CD1c-positive myeloid dendritic cell (primary cell): ENCODE data around the gene ETV7.
"Not testable (repeated sequence)": the region's sequence is repeated elsewhere in the genome, so short reads cannot be mapped to it uniquely, and the experiment has no call there.

Source experiments
- DNase-seq: peaks from one replicate; pipeline ENCODE4 v3.0.0-alpha.2; 2016; ENCODE audit errors: extremely low spot score

Gene ETV7

GRCh38 chr6:36387440-36388303 is at the start of gene ETV7:
Gene ETV7, minus strand, starts transcription at chr6:36387669. Its CDS starts 128 bp downstream, at chr6:36387541.
- DNase-seq: peak; percentile 69

GRCh38 chr6:36436466-36436865 is 49.0 kb upstream of the ETV7 start:
- no peak for DNase-seq

- DNase-seq: no peak
These were observed 44.7 kb upstream of the ETV7 start for GRCh38 chr6:36432151-36432671.

- no peak for DNase-seq
These were observed 43.7 kb upstream of the ETV7 start for GRCh38 chr6:36431197-36431596.

GRCh38 chr6:36430351-36430750 is 42.9 kb upstream of the ETV7 start:
- DNase-seq: no peak

GRCh38 chr6:36428911-36429310 is 41.4 kb upstream of the ETV7 start:
- DNase-seq: no peak

- no peak for DNase-seq
These were observed 39.2 kb upstream of the ETV7 start for GRCh38 chr6:36426622-36427021.

- peak; percentile 99 for DNase-seq
These were observed 35.8 kb upstream of the ETV7 start for GRCh38 chr6:36423101-36423824.

- no peak for DNase-seq
These were observed 35.2 kb upstream of the ETV7 start for GRCh38 chr6:36422714-36423100.

- no peak for DNase-seq
These were observed 31.8 kb upstream of the ETV7 start for GRCh38 chr6:36419310-36419709.

- no peak for DNase-seq
These were observed 31.1 kb upstream of the ETV7 start for GRCh38 chr6:36418558-36418957.

GRCh38 chr6:36414481-36414880 is 27.0 kb upstream of the ETV7 start:
- no peak for DNase-seq

GRCh38 chr6:36413489-36414480 is 26.3 kb upstream of the ETV7 start:
- peak; percentile 16 for DNase-seq

GRCh38 chr6:36409718-36410117 is 22.2 kb upstream of the ETV7 start:
- not testable (repeated sequence) for DNase-seq

- DNase-seq: no peak
These were observed 16.7 kb upstream of the ETV7 start for GRCh38 chr6:36404164-36404563.

GRCh38 chr6:36402481-36402880 is 15.0 kb upstream of the ETV7 start:
- no peak for DNase-seq

- no peak for DNase-seq
These were observed 12.5 kb upstream of the ETV7 start for GRCh38 chr6:36399970-36400369.

GRCh38 chr6:36392621-36393020 is 5.2 kb upstream of the ETV7 start:
- no peak for DNase-seq

GRCh38 chr6:36389353-36389752 is 1.9 kb upstream of the ETV7 start:
- DNase-seq: no peak

- peak; percentile 31 for DNase-seq
These were observed 702 bp downstream of the ETV7 start for GRCh38 chr6:36386495-36387439.
